HEK293 (cell line): ENCODE data around the gene RNF31.

Experiments used
- CTCF ChIA-PET: fragments of 350-600 bp; formaldehyde crosslinking; extraction: SDS; loops from one replicate; lab custom pipeline; 2021; ENCODE audit warnings: antibody characterized with exemption; lab: Yijun Ruan, JAX
- POLR2A ChIA-PET: fragments of 300-600 bp; formaldehyde crosslinking; extraction: SDS; loops from one replicate; lab custom pipeline; 2020; ENCODE audit warnings: antibody characterized with exemption, inconsistent platforms; lab: Yijun Ruan, JAX
- H3K27ac ChIP-seq: fragments of 200-500 bp; sonication (Bioruptor generic); 2 replicates; pipeline ENCODE4 v1.5.1; 2014; ENCODE audit warnings: low read depth, low read length, control low read depth, inconsistent platforms; ENCODE audit errors: extremely low read depth
- H3K36me3 ChIP-seq, 2 experiments: fragments of 200-500 bp in 1 of 2; sonication (Bioruptor generic) in 1 of 2; 1 replicate in 1 of 2; 2 replicates in 1 of 2; pipeline ENCODE4 v1.5.1; 2014 to 2017; ENCODE audit warnings: inconsistent platforms in 2 of 2, low read length in 2 of 2; ENCODE audit not compliant: control insufficient read depth in 2 of 2, insufficient read depth in 1 of 2
- H3K4me1 ChIP-seq: fragments of 200-500 bp; sonication (Bioruptor generic); 2 replicates; pipeline ENCODE4 v1.5.1; 2014; ENCODE audit warnings: mild to moderate bottlenecking, low read length, inconsistent platforms; ENCODE audit not compliant: control insufficient read depth, insufficient read depth
- H3K4me3 ChIP-seq: 2 replicates; pipeline ENCODE4 v1.5.1; 2011; ENCODE audit warnings: low read depth, mild to moderate bottlenecking, control low read depth, low read length, moderate library complexity
- H3K9me3 ChIP-seq: fragments of 200-500 bp; sonication (Bioruptor generic); 2 replicates; pipeline ENCODE4 v1.5.1; 2014; ENCODE audit warnings: low read depth, low read length, inconsistent platforms; ENCODE audit not compliant: control insufficient read depth, insufficient read depth
- AEBP2 ChIP-seq: fragments of 450-650 bp; formaldehyde crosslinking; IDR thresholded peaks from 2 replicates; pipeline ENCODE4 v1.5.1; 2016; ENCODE audit warnings: missing biosample characterization, missing genetic modification characterization, borderline replicate concordance
- BCL11A ChIP-seq: fragments of 450-650 bp; formaldehyde crosslinking; IDR thresholded peaks from 2 replicates; pipeline ENCODE4 v1.5.1; 2016; ENCODE audit warnings: low read depth, missing biosample characterization, missing genetic modification characterization
- KLF9 ChIP-seq: fragments of 450-650 bp; formaldehyde crosslinking; IDR thresholded peaks from 2 replicates; pipeline ENCODE4 v1.5.1; 2016; ENCODE audit warnings: missing biosample characterization, missing genetic modification characterization, low read depth
- OSR2 ChIP-seq: fragments of 450-650 bp; formaldehyde crosslinking; IDR thresholded peaks from 2 replicates; pipeline ENCODE4 v1.5.1; 2016; ENCODE audit warnings: missing biosample characterization, missing genetic modification characterization
- PRDM1 ChIP-seq: fragments of 450-650 bp; formaldehyde crosslinking; IDR thresholded peaks from 2 replicates; pipeline ENCODE4; 2016; ENCODE audit warnings: missing biosample characterization, missing genetic modification characterization
- REPIN1 ChIP-seq: fragments of 450-650 bp; formaldehyde crosslinking; IDR thresholded peaks from 2 replicates; pipeline ENCODE4 v1.5.1; 2017; ENCODE audit warnings: missing biosample characterization, missing genetic modification characterization, low read depth
- SP3 ChIP-seq: fragments of 450-650 bp; formaldehyde crosslinking; IDR thresholded peaks from 2 replicates; pipeline ENCODE4 v1.5.1; 2016; ENCODE audit warnings: missing biosample characterization, missing genetic modification characterization
- ZBTB10 ChIP-seq: fragments of 450-650 bp; formaldehyde crosslinking; IDR thresholded peaks from 2 replicates; pipeline ENCODE4 v1.5.1; 2016; ENCODE audit warnings: missing biosample characterization, missing genetic modification characterization
- ZBTB17 ChIP-seq: fragments of 450-650 bp; formaldehyde crosslinking; IDR thresholded peaks from 2 replicates; pipeline ENCODE4 v1.5.1; 2016; ENCODE audit warnings: missing biosample characterization, missing genetic modification characterization
- ZFHX2 ChIP-seq: fragments of 450-650 bp; formaldehyde crosslinking; conservative IDR thresholded peaks from 2 replicates; pipeline ENCODE4 v1.5.1; 2016; ENCODE audit warnings: missing biosample characterization, missing genetic modification characterization
- ZFP3 ChIP-seq: fragments of 450-650 bp; formaldehyde crosslinking; IDR thresholded peaks from 2 replicates; pipeline ENCODE4 v1.5.1; 2016; ENCODE audit warnings: low read depth, missing biosample characterization, missing genetic modification characterization
- ZFP69B ChIP-seq: fragments of 450-650 bp; formaldehyde crosslinking; IDR thresholded peaks from 2 replicates; pipeline ENCODE4 v1.5.1; 2016; ENCODE audit warnings: missing biosample characterization, missing genetic modification characterization
- ZNF214 ChIP-seq: fragments of 450-650 bp; formaldehyde crosslinking; IDR thresholded peaks from 2 replicates; pipeline ENCODE4 v1.5.1; 2017; ENCODE audit warnings: missing biosample characterization, mild to moderate bottlenecking, missing genetic modification characterization, borderline replicate concordance
- ZNF239 ChIP-seq: fragments of 450-650 bp; formaldehyde crosslinking; IDR thresholded peaks from 2 replicates; pipeline ENCODE4 v1.5.1; 2016; ENCODE audit warnings: missing biosample characterization, missing genetic modification characterization
- ZNF274 ChIP-seq, 2 experiments: fragments of 200-500 bp in 1 of 2; fragments of 450-650 bp in 1 of 2; sonication (Bioruptor generic) in 1 of 2; formaldehyde crosslinking in 1 of 2; IDR thresholded peaks; 2 replicates each; pipeline versions ENCODE4 v1.5.1 to v1.6.1; 2014 to 2016; ENCODE audit warnings: borderline replicate concordance in 1 of 2, inconsistent platforms in 1 of 2, low read length in 1 of 2, missing biosample characterization in 1 of 2, missing genetic modification characterization in 1 of 2
- ZNF280C ChIP-seq: fragments of 450-650 bp; formaldehyde crosslinking; IDR thresholded peaks from 2 replicates; pipeline ENCODE4 v1.5.1; 2016; ENCODE audit warnings: missing biosample characterization, missing genetic modification characterization
- ZNF394 ChIP-seq: fragments of 450-650 bp; formaldehyde crosslinking; IDR thresholded peaks from 2 replicates; pipeline ENCODE4 v1.5.1; 2016; ENCODE audit warnings: missing biosample characterization, missing genetic modification characterization, mild to moderate bottlenecking, moderate library complexity, borderline replicate concordance
- ZNF560 ChIP-seq: fragments of 450-650 bp; formaldehyde crosslinking; IDR thresholded peaks from 2 replicates; pipeline ENCODE4 v1.5.1; 2017; ENCODE audit warnings: missing biosample characterization, missing genetic modification characterization, borderline replicate concordance
- ZXDB ChIP-seq: fragments of 450-650 bp; formaldehyde crosslinking; IDR thresholded peaks from 2 replicates; pipeline ENCODE4 v1.5.1; 2016; ENCODE audit warnings: missing biosample characterization, missing genetic modification characterization

RNF31 gene

GRCh38 chr14:24147761-24148428 lies 597 bp downstream of the RNF31 start (continued):
- TF ChIP-seq ZNF394 (tag by site-specific recombination) (no peak), SP3 (tag by site-specific recombination) (no peak), ZNF214 (tag by site-specific recombination) (no peak), ZBTB10 (tag by site-specific recombination) (no peak), BCL11A (no peak), REPIN1 (tag by site-specific recombination) (no peak), ZBTB17 (no peak)

- ChIA-PET CTCF (interaction anchor here (0.6 to 3.7 kb wide), 2 partner anchors 12 to 15 kb away, joined by 3 to 34 read pairs; partner anchors contain the start of gene IRF9), POLR2A (interaction anchor here (1.0 to 3.3 kb wide), 3 partner anchors 8 to 35 kb away, joined by 3 to 20 read pairs (median 7); partner anchors contain the start of genes DCAF11, EMC9, NRL and PSME1)
- Histone ChIP-seq H3K27ac (no peak overlapping the region), H3K36me3 (peaks cover 30 to 59% of the 10 kb centered on the region in 2 experiments), H3K4me3 (no peak overlapping the region), H3K9me3 (no peaks in the 10 kb centered on the region), H3K4me1 (peaks cover 8% of the 10 kb centered on the region)
- TF ChIP-seq ZNF280C (tag by site-specific recombination) = no peak
- TF ChIP-seq PRDM1 (tag by site-specific recombination) = no peak
Measured at GRCh38 chr14:24149302-24149969, 2.1 kb downstream of the RNF31 start.

GRCh38 chr14:24150061-24150460 lies 2.8 kb downstream of the RNF31 start:
- CTCF ChIA-PET = interaction anchor here (1.0 kb wide), 1 partner anchor 11 kb away, joined by 6 read pairs; the partner anchor contains the start of gene IRF9
- peaks cover 8% of the 10 kb centered on the region for H3K4me1 ChIP-seq
- H3K36me3 ChIP-seq = peaks cover 37 to 60% of the 10 kb centered on the region in 2 experiments
- H3K27ac ChIP-seq = no peak overlapping the region
- TF ChIP-seq OSR2 (no peak), KLF9 (tag by site-specific recombination) (no peak), ZXDB (tag by site-specific recombination) (no peak), AEBP2 (no peak), ZFP69B (no peak), ZNF274 (IDR thresholded peaks at IDR 0.05; ENCODE audit: low read length) (no peak), ZNF274 (tag by site-specific recombination; IDR thresholded peaks at IDR 0.05; ENCODE audit: borderline replicate concordance) (no peak), ZFP3 (tag by site-specific recombination) (no peak), ZFHX2 (no peak), ZNF560 (no peak), ZNF239 (no peak)
- TF ChIP-seq, all 188 proteins: peak for 0
- Histone ChIP-seq H3K4me3 (no peak overlapping the region), H3K9me3 (no peaks in the 10 kb centered on the region)
- POLR2A ChIA-PET = interaction anchor here (1.0 to 3.3 kb wide), 2 partner anchors 9 to 14 kb away, joined by 3 to 20 read pairs; partner anchors contain the start of genes EMC9 and PSME1
